GM21367 (cell line): ENCODE measurements around the gene APMAP.

Experiments
- ATAC-seq: cut with Tn5 transposase; IDR thresholded peaks from one replicate; pipeline ENCODE4 v1.9.1; 2021; ENCODE audit not compliant: unreplicated experiment

Gene APMAP

GRCh38 chr20:25025091-25025861 lies 32.7 kb upstream of the APMAP start:
- ATAC-seq: no peak

DNA sequence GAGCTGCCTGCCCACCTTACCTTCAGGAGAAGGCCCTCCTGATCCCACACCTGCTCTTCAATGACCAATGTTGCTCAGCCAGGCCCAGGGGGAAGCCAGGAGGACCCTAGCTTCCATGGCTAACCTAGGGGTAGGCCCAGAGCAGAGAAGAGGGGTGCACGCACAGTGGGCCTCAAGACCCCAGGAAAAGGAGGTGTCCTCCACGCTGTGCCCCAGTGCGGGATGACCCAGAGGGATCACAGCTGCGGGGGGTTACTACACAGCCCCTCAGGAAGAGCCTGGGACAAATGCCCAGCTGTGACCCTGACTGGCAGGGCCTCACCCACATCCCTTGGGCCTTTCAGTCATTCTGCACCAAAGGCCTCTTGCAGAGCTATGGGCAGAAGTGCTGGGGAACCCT lies 31.6 kb upstream of the APMAP start:
- no peak for ATAC-seq

DNA sequence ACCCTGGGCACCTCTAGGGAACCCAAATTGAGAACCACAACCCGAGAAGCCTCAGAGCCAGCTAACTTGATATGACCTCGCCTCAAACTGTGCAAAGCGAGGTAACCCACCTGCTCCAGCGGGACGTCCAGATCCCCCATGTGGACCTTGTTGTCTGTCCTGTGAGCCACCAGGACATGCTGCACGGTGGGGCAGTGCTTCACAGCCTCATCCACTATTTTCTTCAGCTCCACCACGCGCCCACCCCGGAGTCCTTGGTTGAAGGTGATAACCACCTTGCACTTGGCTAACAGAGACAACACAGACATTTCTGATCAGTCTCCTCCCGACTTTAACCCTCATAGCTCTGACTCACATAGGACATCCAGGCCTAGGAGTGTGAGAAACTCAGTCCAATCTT lies 30.8 kb upstream of the APMAP start:
- ATAC-seq: no peak

- ATAC-seq: no peak
Observed at GRCh38 chr20:25022680-25023079, 30.1 kb upstream of the APMAP start.

- ATAC-seq: no peak
Observed at GRCh38 chr20:25021336-25021735, 28.8 kb upstream of the APMAP start.

GRCh38 chr20:25020901-25021301 lies 28.4 kb upstream of the APMAP start:
- ATAC-seq: no peak

GRCh38 chr20:25020345-25020744 lies 27.8 kb upstream of the APMAP start:
- ATAC-seq: no peak

- no peak for ATAC-seq
Observed at GRCh38 chr20:25019381-25020155, 27.0 kb upstream of the APMAP start.

- ATAC-seq: no peak
Observed at GRCh38 chr20:25018841-25019240, 26.3 kb upstream of the APMAP start.

DNA sequence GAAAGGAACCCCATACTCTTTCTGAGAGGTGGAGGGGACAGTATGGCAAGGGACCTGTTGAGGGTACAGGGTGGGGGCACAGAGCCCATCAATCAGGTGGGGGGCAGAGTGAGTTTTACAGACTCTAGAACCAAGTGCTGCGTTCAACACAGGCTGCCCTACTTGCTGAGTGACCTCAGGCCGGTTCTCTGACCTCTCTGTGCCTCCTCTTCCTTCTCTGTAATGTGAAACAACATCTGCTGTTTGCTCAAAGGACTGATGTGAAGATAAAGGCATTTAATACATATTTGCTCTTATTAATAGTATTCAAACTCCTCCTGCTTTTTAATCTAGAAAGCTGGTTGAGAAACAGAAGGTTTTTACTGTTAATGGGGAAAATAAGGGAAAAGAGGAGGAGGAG lies 25.9 kb upstream of the APMAP start:
- no peak for ATAC-seq

GRCh38 chr20:25017257-25017803 lies 24.8 kb upstream of the APMAP start:
- no peak for ATAC-seq

GRCh38 chr20:25016471-25016870 lies 23.9 kb upstream of the APMAP start:
- no peak for ATAC-seq

GRCh38 chr20:25015986-25016385 lies 23.4 kb upstream of the APMAP start:
- no peak for ATAC-seq

DNA sequence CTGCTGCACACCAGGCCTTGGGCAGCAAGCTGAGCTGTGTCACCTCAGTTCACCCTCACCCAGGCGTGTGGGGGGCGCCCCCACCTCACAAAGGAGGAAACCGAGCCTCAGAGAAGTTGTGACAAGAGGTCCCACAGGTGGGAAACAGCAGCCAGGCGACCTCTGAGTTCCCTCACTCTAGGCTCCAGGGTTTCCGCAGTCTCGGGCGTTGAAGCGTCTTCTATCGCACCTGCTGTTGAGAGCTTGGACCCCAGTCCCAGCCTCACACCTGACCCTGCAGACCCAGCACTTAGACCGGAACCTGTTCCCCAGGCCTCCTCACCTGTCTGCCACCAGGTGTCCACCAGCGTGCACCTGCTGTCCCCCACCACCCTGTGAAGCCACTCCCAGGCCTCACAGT lies 22.3 kb upstream of the APMAP start:
- no peak for ATAC-seq

GRCh38 chr20:25013478-25014380 lies 21.2 kb upstream of the APMAP start:
- no peak for ATAC-seq

- ATAC-seq: no peak
Observed at GRCh38 chr20:25012616-25013189, 20.2 kb upstream of the APMAP start.

DNA sequence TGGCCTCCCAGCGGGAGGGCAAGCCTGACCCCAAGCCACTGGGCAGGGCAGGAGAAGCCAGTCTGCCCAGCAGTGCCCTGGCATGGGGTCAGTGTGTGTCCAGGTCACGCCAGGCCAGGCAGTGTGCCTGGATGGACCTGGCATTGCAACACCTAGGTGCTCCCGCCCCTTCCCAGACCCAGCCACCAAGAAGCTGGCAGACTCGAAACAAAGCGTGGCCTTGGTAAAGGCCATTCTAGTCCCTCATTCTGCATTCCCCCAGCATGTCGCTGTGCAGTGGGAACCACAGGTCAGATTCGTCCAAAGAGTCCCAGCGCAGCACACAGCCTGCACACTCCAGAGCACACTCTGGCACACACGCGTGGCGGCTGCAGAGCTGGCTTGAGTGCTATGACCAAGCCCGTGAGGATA lies 19.3 kb upstream of the APMAP start:
- ATAC-seq: no peak

GRCh38 chr20:25011261-25011660 lies 18.7 kb upstream of the APMAP start:
- ATAC-seq: no peak

DNA sequence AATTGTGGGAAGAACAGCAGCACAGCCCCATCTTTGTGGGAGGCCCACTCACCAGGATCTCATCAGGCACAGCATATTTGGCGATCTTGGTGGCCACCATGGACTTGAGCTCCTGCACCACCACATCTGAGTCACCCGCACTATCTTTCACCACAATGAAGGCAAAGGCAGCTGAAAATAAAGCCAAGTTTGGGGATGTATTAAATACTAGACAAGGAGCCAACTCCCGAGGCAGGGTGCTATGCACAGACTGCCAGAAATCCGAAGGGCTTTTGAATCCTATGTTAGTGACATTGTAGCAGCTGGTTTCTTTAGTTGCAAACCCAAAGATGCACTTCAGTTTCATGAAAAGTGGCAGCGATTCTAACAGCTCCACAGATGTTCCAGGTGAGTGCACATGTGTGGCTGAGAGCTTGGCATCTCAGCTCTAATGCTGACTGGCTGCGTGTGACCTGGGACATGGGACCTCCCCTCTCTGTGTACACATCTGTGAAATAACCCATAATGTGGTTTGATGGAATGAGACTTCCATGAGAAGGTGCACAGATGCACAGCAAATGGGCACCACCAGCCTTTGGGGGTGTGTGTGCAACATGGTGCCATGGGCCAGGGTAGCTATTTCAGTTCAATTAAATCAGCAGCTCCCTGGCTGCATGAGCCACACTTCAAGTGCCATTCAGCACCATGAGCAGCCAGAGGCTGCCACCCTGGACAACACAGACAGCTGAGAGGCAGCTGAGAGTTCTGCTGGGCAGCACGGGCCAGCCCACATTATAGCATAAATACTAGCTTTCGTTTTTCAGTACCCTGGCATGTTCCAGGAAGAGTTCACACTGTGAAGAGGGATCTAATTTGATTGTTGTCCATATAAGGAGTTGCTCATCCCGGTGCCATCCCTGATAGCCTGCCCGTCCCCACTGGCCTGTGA lies 16.9 kb upstream of the APMAP start:
- no peak for ATAC-seq
